Esophagus muscularis mucosa (tissue), 3 donors: Measurements from ENCODE around the gene SLC44A4.

ENCODE experiments used
- CTCF ChIP-seq, 3 experiments: fragments of 200-600 bp in 2 of 3; fragments of 450-650 bp in 1 of 3; sonication (generic) in 2 of 3; IDR thresholded peaks; one replicate each; pipeline ENCODE4 v1.5.1; 2017 to 2019; ENCODE audit warnings: antibody characterized with exemption in 3 of 3, mild to moderate bottlenecking in 2 of 3, moderate library complexity in 1 of 3
- EP300 ChIP-seq: sonication (generic); formaldehyde crosslinking; IDR thresholded peaks from one replicate; pipeline ENCODE4 v1.6.1; 2017; ENCODE audit warnings: antibody characterized with exemption

- no peak for TF ChIP-seq CTCF (IDR thresholded peaks at IDR 0.05)
- TF ChIP-seq EP300 = no peak
Observed at GRCh38 chr6:31884528-31885035, 5.8 kb upstream of the SLC44A4 start.
